Renal cortex interstitium (tissue), 11 donors: ENCODE data around the gene TMEM218. TPM values are rescaled to one million over a fixed set of nuclear protein-coding genes. Genes with fewer than 3 reads are reported as not detected.

ENCODE experiments used
- DNase-seq, 11 donors: peaks; one replicate each; pipeline ENCODE4 v3.0.0-alpha.2; 2013; ENCODE audit warnings: low read depth in 9 of 11, low spot score in 4 of 11; ENCODE audit errors: extremely low read depth in 1 of 11
- polyA plus RNA-seq, 3 donors: library from polyadenylated mRNA; unstranded; fragments of 120-200 nt; gene quantifications; one replicate each; pipeline ENCODE4 v1.2.1, GENCODE V29; 2013; ENCODE audit not compliant: insufficient read length in 3 of 3

TMEM218 gene
- polyA plus RNA-seq, 3 donors = 49.3 to 55.9 (median 53.8) TPM

DNA sequence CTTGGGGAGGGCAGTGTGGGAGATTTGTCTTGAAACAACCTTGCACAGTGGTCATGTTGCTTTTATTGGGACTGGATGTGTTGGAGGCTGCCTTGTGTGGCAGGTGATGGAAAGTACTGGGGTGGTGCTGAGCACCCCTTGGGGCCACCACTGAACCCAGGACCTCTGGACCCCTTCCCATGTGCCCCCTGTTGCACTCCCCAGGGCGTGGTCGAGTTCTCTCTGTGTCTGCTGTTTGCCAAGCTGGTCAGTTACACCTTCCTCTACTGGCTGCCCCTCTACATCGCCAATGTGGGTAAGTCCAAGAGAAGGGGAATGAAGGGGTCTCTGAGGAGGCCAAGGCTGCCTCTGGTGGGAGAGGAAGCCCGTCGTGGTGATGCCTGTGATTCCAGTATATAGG lies 29.4 kb downstream of the TMEM218 start:
- no peak for DNase-seq

GRCh38 chr11:125081098-125081798 lies 30.2 kb downstream of the TMEM218 start:
- DNase-seq = no peak

- DNase-seq = no peak
Observed at GRCh38 chr11:125080531-125080911, 30.9 kb downstream of the TMEM218 start.

DNA sequence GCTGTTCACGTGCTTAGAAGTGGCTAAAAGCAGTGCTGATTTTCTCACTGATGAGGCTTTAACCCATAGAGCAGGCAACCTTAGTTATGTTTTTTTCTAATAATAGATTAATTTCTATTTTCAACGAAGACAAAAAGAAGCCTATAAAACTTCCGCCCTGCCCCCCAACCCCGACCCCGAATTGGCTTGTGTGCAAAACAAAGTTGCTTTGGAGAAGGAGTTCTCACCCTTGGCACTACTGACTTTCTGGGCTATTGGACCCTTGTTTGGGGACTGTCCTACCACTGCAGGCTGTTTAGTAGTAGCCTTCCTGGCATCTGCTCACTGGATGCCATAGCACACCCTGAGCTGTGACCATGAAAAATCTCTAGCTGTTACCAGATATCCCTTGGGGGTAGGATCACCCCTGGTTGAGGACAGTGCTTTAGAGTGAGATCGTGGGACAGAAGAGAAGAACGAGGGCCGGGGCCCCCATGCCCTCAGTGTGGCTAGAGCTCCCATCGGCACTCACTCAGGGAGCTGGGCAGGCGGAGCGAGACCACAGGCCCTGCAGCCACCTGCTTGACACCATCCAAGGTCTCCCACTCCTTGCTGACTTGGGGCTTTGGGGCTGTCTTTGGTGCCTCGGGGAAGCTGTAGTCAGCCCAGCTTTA lies 31.4 kb downstream of the TMEM218 start:
- no peak for DNase-seq

- DNase-seq = no peak
Observed at GRCh38 chr11:125079151-125079877, 32.1 kb downstream of the TMEM218 start.

DNA sequence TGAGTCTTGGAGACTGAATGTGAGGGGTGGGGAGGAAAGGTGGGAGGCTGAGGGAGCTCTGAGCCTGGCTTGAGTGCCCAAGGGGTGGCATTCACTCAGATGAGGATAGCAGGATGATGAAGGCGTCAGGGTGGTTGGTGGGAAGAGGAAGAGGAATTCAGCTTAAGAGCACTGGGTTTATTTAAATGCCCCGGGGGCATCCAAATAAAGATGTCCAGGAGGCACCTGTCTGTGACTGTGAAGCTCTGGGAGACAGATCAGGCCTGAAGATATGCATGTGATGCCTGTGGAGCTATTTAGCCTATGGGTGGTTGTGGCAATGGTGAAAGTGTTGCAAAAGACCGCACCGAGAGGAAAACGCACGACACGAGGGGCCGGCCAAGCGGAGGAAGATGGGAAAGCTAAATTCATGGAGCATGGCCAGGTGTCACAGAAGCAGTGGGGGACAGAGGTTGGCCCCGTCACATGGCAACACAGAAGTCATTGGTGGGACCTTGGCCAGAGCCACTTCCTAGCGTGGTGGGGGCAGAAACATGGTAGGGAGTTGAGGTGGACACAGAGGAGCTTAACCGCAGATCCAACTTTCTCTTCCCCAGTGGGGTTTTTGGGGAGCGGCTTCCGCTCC lies 32.8 kb downstream of the TMEM218 start:
- DNase-seq = no peak

- DNase-seq = no peak
Observed at GRCh38 chr11:125078016-125078415, 33.4 kb downstream of the TMEM218 start.

GRCh38 chr11:125076378-125076945 lies 35.0 kb downstream of the TMEM218 start:
- no peak for DNase-seq

- DNase-seq = no peak
Observed at GRCh38 chr11:125075900-125076317, 35.5 kb downstream of the TMEM218 start.

DNA sequence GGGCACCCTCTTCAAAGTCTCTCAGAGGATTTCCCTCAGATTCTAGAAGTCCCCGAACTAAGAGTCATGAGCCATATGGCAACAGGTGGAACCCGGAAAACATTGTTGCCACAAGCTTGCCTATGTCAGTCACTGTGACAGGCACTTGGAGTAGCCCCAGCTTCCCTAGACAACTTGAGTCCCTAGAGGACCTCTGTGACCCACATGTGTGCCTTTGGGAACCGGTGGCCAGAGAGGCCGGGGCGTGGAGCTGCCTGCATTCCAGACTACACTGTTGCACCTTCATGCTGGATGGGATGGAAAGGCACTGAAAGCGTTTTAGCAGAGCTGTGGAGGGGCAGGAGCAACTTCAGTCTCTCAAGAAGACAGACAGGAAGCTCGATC lies 36.2 kb downstream of the TMEM218 start:
- no peak for DNase-seq

GRCh38 chr11:125074511-125075241 lies 36.8 kb downstream of the TMEM218 start:
- DNase-seq = no peak

- DNase-seq = no peak
Observed at GRCh38 chr11:125073616-125074483, 37.6 kb downstream of the TMEM218 start.

GRCh38 chr11:125072961-125073590 lies 38.4 kb downstream of the TMEM218 start:
- DNase-seq = no peak

DNA sequence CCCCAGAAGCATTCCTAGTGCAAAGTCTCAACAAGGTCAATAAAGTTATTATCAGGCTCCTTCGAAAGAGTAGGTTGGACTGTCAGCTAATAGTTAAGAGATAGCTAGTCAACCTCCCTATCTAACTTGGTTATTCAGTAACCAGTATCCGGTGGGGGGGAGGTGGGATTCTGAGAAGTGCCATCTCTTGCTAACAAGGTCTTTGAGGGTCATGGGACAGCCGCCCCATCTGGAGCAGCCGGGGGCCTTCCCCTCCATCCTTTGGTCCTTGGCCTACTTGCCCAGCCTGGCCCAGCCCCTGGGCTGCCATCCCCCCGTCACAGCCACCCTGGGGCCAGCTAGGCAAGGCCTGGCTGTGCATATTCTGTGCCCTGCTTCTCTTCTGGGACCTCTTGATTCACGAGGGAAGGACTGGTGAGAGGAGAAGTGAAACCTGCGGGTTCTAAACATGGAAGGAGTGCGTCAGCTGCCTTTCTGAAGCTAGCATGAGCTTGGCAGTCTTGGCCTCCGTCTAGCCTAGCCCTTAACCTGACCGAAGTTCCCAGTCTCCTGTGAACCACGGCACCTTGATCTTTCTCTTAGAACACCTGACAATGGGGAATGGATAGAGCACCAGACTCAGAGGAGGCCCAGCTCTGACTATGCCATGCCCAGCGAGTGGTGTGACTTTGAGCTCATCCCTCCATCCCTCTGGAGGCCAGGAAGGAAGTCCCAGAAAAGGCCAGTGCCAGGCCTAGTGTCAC lies 39.0 kb downstream of the TMEM218 start:
- no peak for DNase-seq

DNA sequence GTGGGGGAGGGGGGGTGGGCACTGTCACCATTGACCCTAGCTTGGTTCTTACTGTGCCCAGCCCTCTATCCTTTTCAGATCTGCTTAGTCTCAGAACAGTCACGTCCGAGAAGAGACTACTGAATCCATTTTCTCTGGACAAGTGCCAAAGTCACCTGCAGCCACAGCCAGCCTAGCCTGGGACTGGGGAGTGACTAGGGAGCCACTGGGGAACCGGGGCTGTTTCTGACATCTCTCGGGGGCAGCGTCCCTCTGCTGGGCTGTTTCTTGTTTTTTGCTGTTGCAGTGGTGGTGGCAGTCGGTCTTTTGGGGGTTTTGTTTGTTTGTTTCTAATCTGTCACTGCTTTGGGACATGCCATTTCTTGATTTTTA lies 39.6 kb downstream of the TMEM218 start:
- DNase-seq = no peak

DNA sequence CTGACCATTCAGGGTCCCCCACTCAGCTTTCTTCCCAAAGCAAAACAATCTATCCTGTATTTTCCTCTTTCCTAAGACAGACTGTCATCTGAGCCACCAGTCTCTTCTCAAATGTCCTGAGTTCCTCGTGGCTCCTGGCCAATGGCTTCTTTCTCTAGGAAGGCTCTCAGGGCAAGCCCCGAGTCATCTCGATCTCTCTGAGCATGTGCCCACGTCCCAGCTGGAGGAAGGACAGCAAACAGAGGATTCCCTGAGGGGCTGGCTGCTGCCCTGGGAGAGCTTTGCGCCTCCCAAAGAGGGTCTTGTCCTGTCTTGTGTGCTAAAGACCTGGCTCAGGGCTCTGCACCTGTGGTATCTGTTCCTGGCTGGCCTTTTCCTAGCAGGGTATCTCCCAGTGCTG lies 40.0 kb downstream of the TMEM218 start:
- no peak for DNase-seq

- DNase-seq = no peak
Observed at GRCh38 chr11:125070699-125071254, 40.6 kb downstream of the TMEM218 start.
